Keratinocyte (primary cell): Measurements from ENCODE around the gene MLXIPL. TPM values are rescaled to one million over a fixed set of nuclear protein-coding genes. Genes with fewer than 3 reads are reported as not detected.

Experiments used
- DNase-seq: peaks from one replicate; pipeline ENCODE4 v3.0.0-alpha.2; 2011; ENCODE audit warnings: low read depth, missing footprints, low spot score
- FAIRE-seq: peaks from 2 replicates; lab custom pipeline; 2011; peaks lifted over from hg19 to GRCh38; lab: Jason Lieb, UNC
- H2AFZ ChIP-seq: 2 replicates; pipeline ENCODE4 v1.6.0; 2012; ENCODE audit warnings: low read length, control low read depth, inconsistent platforms; ENCODE audit not compliant: control insufficient read depth
- H3K27ac ChIP-seq: 2 replicates; pipeline ENCODE4 v1.5.1; 2011; ENCODE audit warnings: low read length; ENCODE audit not compliant: control insufficient read depth, insufficient read depth
- H3K27me3 ChIP-seq: 3 replicates; pipeline ENCODE4 v1.6.0; 2011; ENCODE audit warnings: low read length; ENCODE audit not compliant: control insufficient read depth, insufficient read depth; ENCODE audit errors: extremely low read depth
- H3K36me3 ChIP-seq, 2 experiments: 2 replicates in 1 of 2; 3 replicates in 1 of 2; pipeline ENCODE4 v1.5.1; 2011; ENCODE audit warnings: low read length in 2 of 2, mild to moderate bottlenecking in 1 of 2; ENCODE audit not compliant: control insufficient read depth in 2 of 2, insufficient read depth in 2 of 2; ENCODE audit errors: extremely low read depth in 1 of 2
- H3K4me1 ChIP-seq: 3 replicates; pipeline ENCODE4 v1.5.1; 2011; ENCODE audit warnings: low read length; ENCODE audit not compliant: control insufficient read depth, insufficient read depth; ENCODE audit errors: extremely low read depth
- H3K4me2 ChIP-seq: 3 replicates; pipeline ENCODE4 v1.6.0; 2011; ENCODE audit warnings: low read depth, low read length; ENCODE audit not compliant: control insufficient read depth, insufficient read depth; ENCODE audit errors: extremely low read depth
- H3K4me3 ChIP-seq, 3 experiments: fragments of 200-600 bp in 1 of 3; sonication (generic) in 1 of 3; 2 replicates in 2 of 3; 3 replicates in 1 of 3; pipeline ENCODE4 v1.5.1; 2011 to 2016; ENCODE audit warnings: low read length in 3 of 3, mild to moderate bottlenecking in 3 of 3, control low read depth in 2 of 3, inconsistent platforms in 1 of 3, low read depth in 1 of 3, mixed read lengths in 1 of 3, mixed run types in 1 of 3, moderate library complexity in 1 of 3; ENCODE audit not compliant: control insufficient read depth in 2 of 3, insufficient read depth in 2 of 3; ENCODE audit errors: extremely low read depth in 1 of 3
- H3K79me2 ChIP-seq: 2 replicates; pipeline ENCODE4 v1.6.0; 2012; ENCODE audit warnings: low read length; ENCODE audit not compliant: control insufficient read depth, insufficient read depth
- H3K9ac ChIP-seq: 3 replicates; pipeline ENCODE4 v1.6.0; 2011; ENCODE audit warnings: low read length; ENCODE audit not compliant: control insufficient read depth, insufficient read depth; ENCODE audit errors: extremely low read depth
- H3K9me1 ChIP-seq: 3 replicates; pipeline ENCODE4 v1.6.0; 2011; ENCODE audit warnings: low read length; ENCODE audit not compliant: control insufficient read depth, insufficient read depth; ENCODE audit errors: extremely low read depth
- H3K9me3 ChIP-seq: 2 replicates; pipeline ENCODE4 v1.5.1; 2012; ENCODE audit warnings: low read depth, low read length; ENCODE audit not compliant: control insufficient read depth
- H4K20me1 ChIP-seq: 3 replicates; pipeline ENCODE4 v1.6.0; 2011; ENCODE audit warnings: low read length; ENCODE audit not compliant: control insufficient read depth, insufficient read depth; ENCODE audit errors: extremely low read depth
- EZH2 ChIP-seq: IDR thresholded peaks from one replicate; pipeline ENCODE4 v1.6.1; 2012; ENCODE audit warnings: inconsistent platforms, mild to moderate bottlenecking, low read length, moderate library complexity
- dilution Hi-C: fragments of 300-500 bp; cut with MboI; formaldehyde crosslinking; loops from one replicate; pipeline ENCODE4 v1.7.0; 2020; ENCODE audit warnings: low sequenced_read_pairs; ENCODE audit not compliant: extremely low pct_ligation_motif_present
- polyA plus RNA-seq, 5 experiments: library from polyadenylated mRNA; depleted of rRNA in 3 of 5; stranded (reverse) in 3 of 5; stranded (forward) in 1 of 5; unstranded in 1 of 5; fragments of >200 nt; gene quantifications; 1 replicate in 1 of 5; 2 replicates in 3 of 5; 3 replicates in 1 of 5; pipeline versions ENCODE4 v1.2.1 to v1.2.3, GENCODE V29; 2011 to 2012; ENCODE audit warnings: missing spikeins in 2 of 5, low read depth in 1 of 5, low replicate concordance in 1 of 5
- TF ChIP-seq, protein P1 (sequence below), 3 experiments: IDR thresholded peaks in 1 of 3; conservative IDR thresholded peaks in 1 of 3; optimal IDR thresholded peaks in 1 of 3; 2 replicates in 2 of 3; 3 replicates in 1 of 3; pipeline versions ENCODE3 to v1.5.1; 2011; ENCODE audit warnings: low read length in 3 of 3, mild to moderate bottlenecking in 3 of 3, moderate library complexity in 2 of 3, control low read depth in 1 of 3, inconsistent platforms in 1 of 3; ENCODE audit not compliant: insufficient read depth in 2 of 3; ENCODE audit errors: extremely low read depth in 1 of 3

Gene MLXIPL
- polyA plus RNA-seq, 1 donor (not counting 4 experiments of a cell fraction or from before 2014, with no cell fraction given) = 0.05 TPM

DNA sequence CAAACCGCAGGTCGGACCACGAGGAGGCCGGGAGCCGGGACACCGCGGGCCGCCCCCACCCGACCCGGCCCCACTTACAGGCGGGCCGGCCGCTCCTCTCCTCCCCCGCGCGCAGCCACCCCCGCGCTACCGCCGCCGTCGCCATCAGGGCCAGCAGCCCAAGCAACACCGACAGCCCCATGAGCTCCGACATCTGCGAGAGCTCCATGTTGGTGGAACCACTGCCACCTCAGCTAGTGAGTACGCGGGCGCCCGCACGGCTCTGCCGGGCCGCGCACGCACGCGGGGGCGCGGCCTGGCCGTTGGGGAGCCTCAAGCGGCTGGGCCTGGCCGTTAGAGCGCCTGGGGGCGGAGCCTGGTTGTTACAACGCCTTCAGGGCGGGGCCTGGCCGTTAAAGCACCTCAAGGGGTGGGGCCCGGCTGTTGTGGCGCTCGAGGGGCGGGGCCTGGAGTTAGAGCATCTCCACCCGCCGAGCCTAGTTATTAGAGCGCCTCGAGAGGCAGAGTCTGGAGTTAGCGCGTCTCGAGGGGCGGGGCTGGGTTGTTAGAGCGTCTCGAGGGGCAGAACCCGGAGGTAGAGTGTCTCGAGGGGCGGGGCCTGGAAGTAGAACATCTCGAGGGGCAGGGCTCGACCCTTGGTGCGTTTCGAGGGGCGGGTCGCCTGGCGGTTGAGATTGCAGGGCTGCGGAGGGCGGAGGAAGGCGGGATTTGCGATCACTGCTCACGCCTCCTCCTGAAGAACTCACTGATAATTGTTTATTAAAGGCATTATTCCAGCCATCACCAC is 45.8 kb downstream of the MLXIPL start, which contains the start of gene TBL2:
Gene TBL2 (minus strand): TSS at position 238 of the 787 bp plus-strand sequence. CDS start 30 bp downstream, at position 208.
- DNase-seq = peak; percentile 90

DNA sequence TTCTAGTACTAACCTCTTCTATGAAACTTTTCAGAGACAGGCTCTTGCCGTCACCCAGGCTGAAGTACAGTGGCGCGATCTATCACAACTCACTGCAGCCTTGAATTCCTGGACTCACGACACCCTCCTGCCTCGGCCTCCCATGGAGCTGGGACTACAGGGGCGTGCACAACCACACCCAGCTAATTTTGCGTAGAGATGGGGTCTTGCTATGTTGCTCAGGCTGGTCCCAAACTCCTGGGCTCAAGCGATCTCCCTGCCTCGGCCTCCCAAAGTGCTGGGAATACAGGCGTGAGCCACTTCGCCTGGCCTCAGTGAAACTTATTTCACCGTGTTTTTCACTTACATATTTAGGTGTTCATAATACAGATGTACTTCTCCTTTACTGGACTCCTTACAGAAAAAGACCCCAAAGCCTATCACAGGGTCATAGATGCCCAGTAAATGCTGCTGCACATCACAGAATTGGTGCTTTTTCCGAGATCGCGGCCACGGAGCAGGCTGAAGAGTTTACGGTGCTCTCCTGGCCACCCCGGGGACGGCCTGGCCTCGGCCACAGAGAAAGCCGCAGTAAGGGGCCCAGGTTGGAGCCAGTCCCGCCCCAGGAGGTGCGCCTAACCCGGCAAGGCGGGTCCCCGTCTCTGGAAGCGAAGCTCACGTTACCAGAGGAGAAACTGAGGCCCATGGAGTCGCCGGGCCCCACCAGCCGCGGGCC is 46.5 kb downstream of the MLXIPL start:
- peaks cover 2% of the 10 kb centered on the region for H4K20me1 ChIP-seq
- H3K9me3 ChIP-seq = no peaks in the 10 kb centered on the region
- H3K4me1 ChIP-seq = peaks cover 12% of the 10 kb centered on the region
- peak overlapping the region; percentile 90 for H3K9ac ChIP-seq
- H3K36me3 ChIP-seq = peaks cover 18 to 19% of the 10 kb centered on the region in 2 experiments
- H3K27me3 ChIP-seq = no peaks in the 10 kb centered on the region
- peak overlapping the region; percentile 89 for H3K4me2 ChIP-seq
- dilution Hi-C loops = no loop called here
- H3K9me1 ChIP-seq = no peaks in the 10 kb centered on the region
- TF ChIP-seq, protein P1, sequence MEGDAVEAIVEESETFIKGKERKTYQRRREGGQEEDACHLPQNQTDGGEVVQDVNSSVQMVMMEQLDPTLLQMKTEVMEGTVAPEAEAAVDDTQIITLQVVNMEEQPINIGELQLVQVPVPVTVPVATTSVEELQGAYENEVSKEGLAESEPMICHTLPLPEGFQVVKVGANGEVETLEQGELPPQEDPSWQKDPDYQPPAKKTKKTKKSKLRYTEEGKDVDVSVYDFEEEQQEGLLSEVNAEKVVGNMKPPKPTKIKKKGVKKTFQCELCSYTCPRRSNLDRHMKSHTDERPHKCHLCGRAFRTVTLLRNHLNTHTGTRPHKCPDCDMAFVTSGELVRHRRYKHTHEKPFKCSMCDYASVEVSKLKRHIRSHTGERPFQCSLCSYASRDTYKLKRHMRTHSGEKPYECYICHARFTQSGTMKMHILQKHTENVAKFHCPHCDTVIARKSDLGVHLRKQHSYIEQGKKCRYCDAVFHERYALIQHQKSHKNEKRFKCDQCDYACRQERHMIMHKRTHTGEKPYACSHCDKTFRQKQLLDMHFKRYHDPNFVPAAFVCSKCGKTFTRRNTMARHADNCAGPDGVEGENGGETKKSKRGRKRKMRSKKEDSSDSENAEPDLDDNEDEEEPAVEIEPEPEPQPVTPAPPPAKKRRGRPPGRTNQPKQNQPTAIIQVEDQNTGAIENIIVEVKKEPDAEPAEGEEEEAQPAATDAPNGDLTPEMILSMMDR (optimal IDR thresholded peaks at IDR 0.05 in 1 of 3, IDR thresholded peaks at IDR 0.05 in 1 of 3, conservative IDR thresholded peaks at IDR 0.05 in 1 of 3; ENCODE audit: extremely low read depth in 1 of 3, insufficient read depth in 2 of 3, low read length in 3 of 3) = no peak
- no peak for TF ChIP-seq EZH2
- H3K79me2 ChIP-seq = peaks cover 30% of the 10 kb centered on the region
- FAIRE-seq (no peak), DNase-seq (no peak)
- H3K4me3 ChIP-seq = peak overlapping the region; percentile 72 to 91 (median 80)
- peak overlapping the region; percentile 49 for H2AFZ ChIP-seq
- H3K27ac ChIP-seq = peak overlapping the region; percentile 78

More for the DNA sequence above, 45.8 kb downstream of the MLXIPL start, which contains the start of gene TBL2:
- dilution Hi-C loops = no loop called here
- TF ChIP-seq, protein P1 (optimal IDR thresholded peaks at IDR 0.05 in 1 of 3, IDR thresholded peaks at IDR 0.05 in 1 of 3, conservative IDR thresholded peaks at IDR 0.05 in 1 of 3; ENCODE audit: extremely low read depth in 1 of 3, insufficient read depth in 2 of 3, low read length in 3 of 3) = peak in 1 of 3 experiments; percentile 25
- no peak for TF ChIP-seq EZH2
- Histone ChIP-seq H3K9me3 (no peaks in the 10 kb centered on the region), H2AFZ (peak within 1 kb of the TSS; percentile 92), H4K20me1 (peaks cover 2% of the 10 kb centered on the region), H3K4me1 (peaks cover 12% of the 10 kb centered on the region), H3K36me3 (peaks cover 10 to 14% of the 10 kb centered on the region in 2 experiments), H3K4me2 (peak within 1 kb of the TSS; percentile 89), H3K27ac (peak within 1 kb of the TSS; percentile 78), H3K9me1 (no peaks in the 10 kb centered on the region), H3K79me2 (peaks cover 30% of the 10 kb centered on the region), H3K4me3 (peak within 1 kb of the TSS; percentile 72 to 91 (median 80)), H3K27me3 (no peaks in the 10 kb centered on the region), H3K9ac (peak within 1 kb of the TSS; percentile 90)
- no peak for FAIRE-seq
